ENCODE measurements around the gene AMOTL1.

Gene AMOTL1

DNA sequence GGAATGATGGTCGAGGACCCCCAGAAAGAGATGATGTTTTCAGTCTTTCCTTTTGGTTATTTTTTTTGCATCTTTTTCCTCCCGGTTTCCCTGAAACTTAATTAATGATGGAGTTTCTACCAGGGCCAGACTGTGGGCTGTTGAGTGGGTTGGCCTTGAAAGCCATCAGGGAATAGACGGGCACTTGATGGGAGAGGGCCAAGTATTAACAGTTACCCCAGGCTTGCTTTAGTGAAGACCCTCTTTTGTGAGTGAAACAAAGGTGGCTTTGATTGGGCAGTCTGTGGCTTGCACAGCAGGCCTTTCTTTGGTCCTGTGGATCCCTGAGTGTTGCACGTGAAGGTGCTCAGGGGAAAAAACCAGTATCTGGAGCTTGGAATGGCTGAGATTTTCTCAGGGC lies 56.9 kb downstream of the AMOTL1 start:
- no peak for DNase-seq (ENCODE audit: low read depth in 1 of 2, low spot score in 1 of 2)
- H3K27ac ChIP-seq (replicated peaks): no peak overlapping the region
- H3K27me3 ChIP-seq (ENCODE audit: insufficient read depth, poor library complexity, severe bottlenecking): no peaks in the 10 kb centered on the region
- TF ChIP-seq, protein P1, sequence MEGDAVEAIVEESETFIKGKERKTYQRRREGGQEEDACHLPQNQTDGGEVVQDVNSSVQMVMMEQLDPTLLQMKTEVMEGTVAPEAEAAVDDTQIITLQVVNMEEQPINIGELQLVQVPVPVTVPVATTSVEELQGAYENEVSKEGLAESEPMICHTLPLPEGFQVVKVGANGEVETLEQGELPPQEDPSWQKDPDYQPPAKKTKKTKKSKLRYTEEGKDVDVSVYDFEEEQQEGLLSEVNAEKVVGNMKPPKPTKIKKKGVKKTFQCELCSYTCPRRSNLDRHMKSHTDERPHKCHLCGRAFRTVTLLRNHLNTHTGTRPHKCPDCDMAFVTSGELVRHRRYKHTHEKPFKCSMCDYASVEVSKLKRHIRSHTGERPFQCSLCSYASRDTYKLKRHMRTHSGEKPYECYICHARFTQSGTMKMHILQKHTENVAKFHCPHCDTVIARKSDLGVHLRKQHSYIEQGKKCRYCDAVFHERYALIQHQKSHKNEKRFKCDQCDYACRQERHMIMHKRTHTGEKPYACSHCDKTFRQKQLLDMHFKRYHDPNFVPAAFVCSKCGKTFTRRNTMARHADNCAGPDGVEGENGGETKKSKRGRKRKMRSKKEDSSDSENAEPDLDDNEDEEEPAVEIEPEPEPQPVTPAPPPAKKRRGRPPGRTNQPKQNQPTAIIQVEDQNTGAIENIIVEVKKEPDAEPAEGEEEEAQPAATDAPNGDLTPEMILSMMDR (IDR thresholded peaks at IDR 0.05; ENCODE audit: insufficient read depth, low read length): no peak
- TF ChIP-seq SPI1 (IDR thresholded peaks at IDR 0.05; ENCODE audit: borderline replicate concordance, low read depth): no peak
- TF ChIP-seq, protein P2, sequence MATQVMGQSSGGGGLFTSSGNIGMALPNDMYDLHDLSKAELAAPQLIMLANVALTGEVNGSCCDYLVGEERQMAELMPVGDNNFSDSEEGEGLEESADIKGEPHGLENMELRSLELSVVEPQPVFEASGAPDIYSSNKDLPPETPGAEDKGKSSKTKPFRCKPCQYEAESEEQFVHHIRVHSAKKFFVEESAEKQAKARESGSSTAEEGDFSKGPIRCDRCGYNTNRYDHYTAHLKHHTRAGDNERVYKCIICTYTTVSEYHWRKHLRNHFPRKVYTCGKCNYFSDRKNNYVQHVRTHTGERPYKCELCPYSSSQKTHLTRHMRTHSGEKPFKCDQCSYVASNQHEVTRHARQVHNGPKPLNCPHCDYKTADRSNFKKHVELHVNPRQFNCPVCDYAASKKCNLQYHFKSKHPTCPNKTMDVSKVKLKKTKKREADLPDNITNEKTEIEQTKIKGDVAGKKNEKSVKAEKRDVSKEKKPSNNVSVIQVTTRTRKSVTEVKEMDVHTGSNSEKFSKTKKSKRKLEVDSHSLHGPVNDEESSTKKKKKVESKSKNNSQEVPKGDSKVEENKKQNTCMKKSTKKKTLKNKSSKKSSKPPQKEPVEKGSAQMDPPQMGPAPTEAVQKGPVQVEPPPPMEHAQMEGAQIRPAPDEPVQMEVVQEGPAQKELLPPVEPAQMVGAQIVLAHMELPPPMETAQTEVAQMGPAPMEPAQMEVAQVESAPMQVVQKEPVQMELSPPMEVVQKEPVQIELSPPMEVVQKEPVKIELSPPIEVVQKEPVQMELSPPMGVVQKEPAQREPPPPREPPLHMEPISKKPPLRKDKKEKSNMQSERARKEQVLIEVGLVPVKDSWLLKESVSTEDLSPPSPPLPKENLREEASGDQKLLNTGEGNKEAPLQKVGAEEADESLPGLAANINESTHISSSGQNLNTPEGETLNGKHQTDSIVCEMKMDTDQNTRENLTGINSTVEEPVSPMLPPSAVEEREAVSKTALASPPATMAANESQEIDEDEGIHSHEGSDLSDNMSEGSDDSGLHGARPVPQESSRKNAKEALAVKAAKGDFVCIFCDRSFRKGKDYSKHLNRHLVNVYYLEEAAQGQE (IDR thresholded peaks at IDR 0.05; ENCODE audit: insufficient replicate concordance, low read depth): no peak
- no peak for TF ChIP-seq GABPA (IDR thresholded peaks at IDR 0.05; ENCODE audit: low read depth)
- TF ChIP-seq POLR2AphosphoS5 (IDR thresholded peaks at IDR 0.05; ENCODE audit: low read depth): no peak
- H3K4me3 ChIP-seq (replicated peaks; ENCODE audit: insufficient read depth, low read length): no peak overlapping the region

DNA sequence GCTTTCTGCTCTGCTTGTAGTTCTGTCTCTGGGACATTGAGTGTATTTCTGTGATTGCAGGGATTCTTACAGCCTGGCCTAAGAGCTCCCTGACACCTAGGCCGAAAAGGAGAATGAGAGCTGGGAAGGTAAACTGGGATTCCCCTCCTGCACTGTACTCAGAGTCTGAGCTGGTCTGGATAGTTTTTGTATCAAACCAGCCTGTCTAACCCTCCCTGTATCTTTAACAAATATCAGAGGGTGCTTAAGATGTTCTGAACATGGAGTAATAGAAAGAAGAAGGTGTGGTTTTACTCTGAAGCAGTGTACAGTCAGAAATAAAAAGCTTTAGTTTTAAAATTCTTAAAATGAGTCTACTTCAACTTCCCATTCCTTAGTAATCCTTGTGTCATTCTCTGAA lies 57.3 kb downstream of the AMOTL1 start:
- Histone ChIP-seq H3K4me3 (replicated peaks; ENCODE audit: insufficient read depth, low read length) (no peak overlapping the region), H3K27ac (replicated peaks) (no peak overlapping the region), H3K27me3 (ENCODE audit: insufficient read depth, poor library complexity, severe bottlenecking) (no peaks in the 10 kb centered on the region)
- no peak for DNase-seq (ENCODE audit: low read depth in 1 of 2, low spot score in 1 of 2)
- TF ChIP-seq, protein P1 (IDR thresholded peaks at IDR 0.05; ENCODE audit: insufficient read depth, low read length): no peak
- no peak for TF ChIP-seq POLR2AphosphoS5 (IDR thresholded peaks at IDR 0.05; ENCODE audit: low read depth)
- TF ChIP-seq, protein P2 (IDR thresholded peaks at IDR 0.05; ENCODE audit: insufficient replicate concordance, low read depth): no peak

DNA sequence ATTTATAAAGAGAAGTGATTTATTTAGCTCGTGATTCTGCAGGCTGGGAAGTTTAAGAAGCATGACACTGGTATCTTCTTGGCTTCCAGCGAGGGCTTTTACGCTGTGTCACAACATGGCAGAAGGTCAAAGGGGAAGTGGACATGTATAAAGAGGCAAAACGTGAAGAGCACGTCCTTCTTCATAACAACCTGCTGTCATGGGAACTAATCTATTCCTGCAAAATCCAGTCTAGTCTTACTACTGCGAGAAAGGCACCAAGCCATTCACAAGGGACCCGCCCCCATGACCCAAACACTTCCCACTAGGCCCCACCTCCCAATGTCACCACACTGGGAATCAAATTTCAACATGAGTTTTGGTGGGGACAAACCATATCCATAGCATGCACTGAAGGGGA lies 58.3 kb downstream of the AMOTL1 start:
- no peak for DNase-seq (ENCODE audit: low read depth in 1 of 2, low spot score in 1 of 2)
- H3K4me3 ChIP-seq (replicated peaks; ENCODE audit: insufficient read depth, low read length): no peak overlapping the region
- no peak overlapping the region for H3K27ac ChIP-seq (replicated peaks)
- TF ChIP-seq, protein P1 (IDR thresholded peaks at IDR 0.05; ENCODE audit: insufficient read depth, low read length): no peak
- TF ChIP-seq POLR2AphosphoS5 (IDR thresholded peaks at IDR 0.05; ENCODE audit: low read depth): no peak
- TF ChIP-seq SPI1 (IDR thresholded peaks at IDR 0.05; ENCODE audit: borderline replicate concordance, low read depth): no peak
- no peak for TF ChIP-seq GABPA (IDR thresholded peaks at IDR 0.05; ENCODE audit: low read depth)
- TF ChIP-seq, protein P2 (IDR thresholded peaks at IDR 0.05; ENCODE audit: insufficient replicate concordance, low read depth): no peak
- no peaks in the 10 kb centered on the region for H3K27me3 ChIP-seq (ENCODE audit: insufficient read depth, poor library complexity, severe bottlenecking)
